CD4-positive, alpha-beta T cell treated with Interleukin-15 for 4 hours (primary cell): ENCODE results near the gene EHMT1.

Experiments
- DNase-seq: peaks from one replicate; pipeline ENCODE4 v3.0.0-alpha.2; 2020; ENCODE audit warnings: low spot score

The EHMT1 gene

GRCh38 chr9:137787786-137788505, 169.1 kb downstream of the EHMT1 start:
- DNase-seq, result no peak

DNA sequence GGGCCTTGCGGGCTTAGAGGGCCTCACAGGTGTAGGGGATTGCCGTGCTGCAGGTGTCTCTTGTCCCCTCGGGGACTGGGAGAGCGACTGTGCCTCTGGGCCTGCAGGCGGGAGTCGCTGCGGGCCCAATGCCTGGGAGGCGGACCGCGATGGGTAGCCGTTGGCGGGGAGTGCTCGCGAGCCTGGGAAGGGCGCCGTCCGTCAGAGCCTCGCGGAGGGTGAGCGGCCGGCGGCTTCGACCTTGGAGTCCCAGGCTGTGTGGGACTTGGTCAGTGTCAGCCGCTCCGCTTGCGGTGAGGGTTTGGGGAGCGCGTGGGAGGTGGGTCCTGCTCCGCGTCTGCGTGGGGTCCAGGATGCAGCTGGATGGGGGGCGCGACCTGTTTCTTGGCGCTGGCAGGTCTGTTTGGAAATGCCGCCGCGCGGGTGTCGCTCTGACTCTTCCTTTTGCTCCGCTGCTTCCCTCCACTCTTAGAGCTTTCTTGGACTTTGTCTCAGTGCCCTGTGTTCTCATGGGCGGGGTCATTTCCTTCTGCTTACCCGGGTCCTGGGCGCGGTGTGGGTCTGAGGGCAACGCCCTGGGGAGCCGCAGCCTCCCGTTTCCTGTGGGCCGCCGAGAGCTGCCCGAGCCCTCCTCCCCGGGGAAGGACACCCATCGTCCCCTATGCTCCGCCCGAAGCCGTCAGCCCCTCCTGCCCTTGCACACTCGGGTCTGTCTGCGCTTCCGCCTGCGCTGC, 169.9 kb downstream of the EHMT1 start:
- DNase-seq, result no peak

GRCh38 chr9:137789295-137789895, 170.6 kb downstream of the EHMT1 start:
- DNase-seq, result no peak

DNA sequence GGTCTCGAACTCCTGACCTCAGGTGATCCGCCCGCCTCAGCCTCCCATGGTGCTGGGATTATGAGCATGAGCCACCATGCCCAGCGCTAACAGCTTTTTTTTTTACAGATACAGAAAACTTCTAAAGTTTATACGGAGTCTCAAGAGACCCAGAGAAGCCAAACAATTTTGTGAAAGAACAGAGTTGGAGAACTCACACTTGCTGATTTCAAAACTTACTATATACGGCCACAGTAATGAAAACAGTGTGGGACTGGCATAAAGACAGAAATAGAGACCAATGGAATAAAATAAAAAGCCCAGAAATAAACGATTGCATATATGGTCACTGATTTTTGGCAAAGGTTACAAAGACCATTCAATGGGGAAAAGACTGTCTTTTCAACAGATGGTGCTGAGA, 173.1 kb downstream of the EHMT1 start:
- no peak for DNase-seq

- no peak for DNase-seq
Observed at GRCh38 chr9:137793196-137793841, 174.5 kb downstream of the EHMT1 start.

DNA sequence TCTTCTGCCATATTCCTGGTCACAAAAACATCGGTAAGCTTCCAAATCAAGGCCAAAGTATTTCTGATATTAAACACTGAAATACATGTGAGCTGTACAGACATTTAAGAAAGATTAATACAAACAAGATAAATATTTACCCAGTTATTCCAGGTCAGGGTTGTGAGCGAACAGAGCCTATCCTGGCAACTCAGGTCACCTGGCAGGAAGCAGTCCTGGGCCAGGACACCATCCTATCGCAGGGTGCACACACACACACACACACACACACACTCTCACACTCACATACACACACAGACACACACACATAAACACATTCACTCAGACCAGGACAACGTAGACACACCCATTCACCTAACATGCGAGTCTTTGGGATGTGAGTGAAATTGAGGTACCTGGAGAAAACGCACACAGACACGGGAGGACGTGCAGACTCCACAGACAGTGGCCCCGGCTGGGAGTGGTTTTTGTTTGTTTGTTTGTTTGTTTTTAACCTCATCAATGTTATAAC, 176.4 kb downstream of the EHMT1 start:
- DNase-seq, result no peak

DNA sequence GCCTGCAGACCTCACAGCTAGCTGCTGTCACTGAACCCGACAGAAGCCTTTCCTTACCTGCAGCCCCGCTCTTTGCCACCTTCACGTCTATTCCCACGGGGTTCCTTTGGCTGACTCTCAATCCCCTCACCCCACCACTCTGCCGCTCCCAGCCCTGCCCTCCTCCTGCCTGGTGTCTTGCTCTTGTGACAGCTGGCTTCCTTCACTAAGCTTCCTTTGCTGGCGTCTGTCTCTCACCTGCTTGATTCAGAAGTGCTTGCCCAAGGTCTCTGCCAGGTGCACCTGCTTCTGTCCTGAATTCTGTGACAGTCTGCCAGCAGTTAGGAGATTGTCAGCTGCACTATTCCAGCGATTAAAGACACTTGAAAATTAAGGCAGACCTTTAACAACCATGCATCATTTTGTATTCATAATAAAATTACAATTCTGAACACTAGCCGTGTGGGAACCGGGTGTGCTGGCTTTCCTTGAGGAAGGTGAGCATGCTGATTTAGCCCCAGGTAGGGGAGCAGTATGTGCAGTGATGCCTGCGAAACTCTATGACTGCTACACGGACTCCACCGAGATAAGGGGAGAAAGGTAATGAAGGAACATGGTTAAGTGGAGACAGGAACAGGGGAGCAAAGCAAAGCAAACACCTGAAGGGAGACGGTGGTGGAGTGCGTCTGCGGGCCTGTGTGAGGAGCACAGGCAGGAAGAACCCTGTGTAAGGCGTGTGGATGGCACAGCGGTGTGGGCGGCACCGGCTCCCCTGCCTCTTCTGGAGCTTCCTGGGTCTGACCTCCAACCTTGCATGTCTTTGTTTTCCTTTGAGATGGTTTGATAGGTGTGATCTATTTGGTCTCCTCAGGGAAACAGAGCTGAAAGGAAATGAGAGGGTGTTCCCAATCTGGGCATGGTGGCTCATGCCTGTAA, 178.7 kb downstream of the EHMT1 start:
- DNase-seq, result no peak

DNA sequence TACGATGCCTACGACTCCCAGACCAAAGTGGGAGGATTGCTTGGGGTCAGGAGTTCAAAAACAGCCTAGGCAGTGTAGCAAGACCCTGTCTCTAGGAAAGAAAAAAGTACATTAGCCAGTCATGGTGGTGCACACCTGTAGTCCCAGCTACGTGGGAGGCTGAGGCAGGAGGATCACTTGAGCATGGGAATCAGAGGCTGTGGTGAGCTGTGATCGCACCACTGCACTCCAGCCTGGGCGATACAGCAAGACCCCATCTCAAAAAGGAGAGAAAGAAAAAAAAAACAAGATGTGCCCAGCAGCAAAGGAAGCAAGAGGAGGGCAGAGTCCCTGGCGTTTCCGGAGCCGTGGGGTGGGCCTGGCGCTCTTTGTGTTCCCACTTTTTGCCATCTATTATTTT, 179.3 kb downstream of the EHMT1 start:
- DNase-seq, result no peak

DNA sequence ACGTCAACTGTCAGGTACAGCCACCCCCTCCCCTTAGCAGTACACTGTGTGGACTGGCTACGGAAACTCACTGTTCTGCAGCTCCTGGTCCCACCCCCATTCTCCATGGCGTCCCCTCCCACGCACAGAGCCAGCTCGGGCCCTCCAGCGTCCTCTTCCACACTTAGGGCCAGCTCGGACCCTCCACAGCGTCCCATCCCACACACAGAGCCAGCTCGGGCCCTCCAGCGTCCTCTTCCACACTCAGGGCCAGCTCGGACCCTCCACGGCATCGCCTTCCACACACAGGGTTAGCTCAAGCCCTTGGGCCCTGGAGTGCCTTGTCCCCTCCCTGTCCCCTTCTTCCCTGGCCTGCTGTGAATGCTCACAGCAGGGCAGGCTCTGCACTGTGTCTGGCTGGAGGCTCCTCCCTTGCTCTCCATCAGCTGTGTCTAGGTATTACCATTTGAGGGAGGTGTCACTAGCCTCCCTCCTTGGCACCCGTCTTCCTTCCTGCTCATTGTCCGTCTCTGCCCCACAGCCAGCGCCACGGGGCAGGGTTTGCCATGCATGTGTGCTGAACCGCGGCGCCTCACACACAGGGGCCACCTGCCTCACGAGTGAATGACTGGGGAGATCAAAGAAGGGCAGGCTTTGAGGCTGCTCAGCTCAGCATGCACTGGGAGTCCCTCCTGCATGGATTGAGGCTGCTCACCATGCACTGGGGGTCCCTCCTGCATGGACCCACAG, 180.3 kb downstream of the EHMT1 start:
- no peak for DNase-seq

DNA sequence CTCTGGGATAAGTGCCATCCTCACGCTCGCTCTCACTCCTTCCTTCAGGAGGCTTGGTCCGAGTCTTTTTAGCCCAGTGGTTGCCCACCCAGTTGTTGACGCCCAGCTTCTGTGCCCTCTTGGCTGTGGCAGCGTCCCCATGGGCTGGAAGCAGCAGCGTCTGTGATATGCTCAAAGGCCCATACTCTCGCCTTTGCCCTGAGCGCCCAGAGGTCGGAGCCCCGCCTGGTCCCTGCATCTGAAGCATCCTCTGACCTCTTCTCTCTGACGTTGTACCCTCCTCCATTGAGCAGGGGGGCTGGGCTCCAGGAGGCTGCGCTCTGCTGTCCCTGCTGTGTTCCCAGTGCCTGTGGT, 180.8 kb downstream of the EHMT1 start:
- DNase-seq, result no peak

DNA sequence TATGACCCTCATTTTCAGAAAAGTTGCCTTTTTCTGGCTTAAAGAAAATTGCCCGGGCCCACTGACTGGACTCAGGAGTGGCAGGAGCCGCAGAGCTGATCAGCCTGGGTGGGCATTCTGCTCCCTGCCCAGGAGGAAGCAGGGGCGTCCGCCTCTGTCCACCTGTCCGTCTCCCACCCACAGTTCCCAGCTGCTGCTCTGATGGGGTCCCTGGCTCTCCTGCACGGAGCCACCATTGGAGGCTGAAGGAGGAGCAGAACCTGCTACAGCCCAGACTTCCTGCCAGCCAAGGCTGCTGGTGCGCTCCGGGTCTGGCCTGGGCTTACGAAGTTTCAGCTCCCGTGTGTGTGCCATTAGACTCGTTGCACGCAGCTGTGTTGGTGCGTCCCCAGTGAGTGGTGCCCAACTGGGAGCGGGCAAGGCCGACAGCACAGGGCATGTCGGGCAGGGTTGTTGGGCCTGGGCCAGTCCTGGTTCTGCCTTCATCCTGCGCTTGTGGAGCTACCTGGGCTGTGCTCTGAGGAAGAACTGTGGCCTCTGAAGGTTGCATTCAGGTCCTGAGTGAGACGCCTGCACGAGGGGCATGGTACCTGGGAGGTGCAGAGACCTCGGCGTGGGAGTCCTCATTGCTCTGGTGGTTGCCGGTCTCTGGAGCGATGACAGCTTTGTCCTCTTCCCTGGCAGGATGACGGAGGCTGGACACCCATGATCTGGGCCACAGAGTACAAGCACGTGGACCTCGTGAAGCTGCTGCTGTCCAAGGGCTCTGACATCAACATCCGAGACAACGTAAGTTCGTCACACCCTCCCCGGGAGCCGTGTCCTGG, 181.6 kb downstream of the EHMT1 start:
- DNase-seq, result no peak

DNA sequence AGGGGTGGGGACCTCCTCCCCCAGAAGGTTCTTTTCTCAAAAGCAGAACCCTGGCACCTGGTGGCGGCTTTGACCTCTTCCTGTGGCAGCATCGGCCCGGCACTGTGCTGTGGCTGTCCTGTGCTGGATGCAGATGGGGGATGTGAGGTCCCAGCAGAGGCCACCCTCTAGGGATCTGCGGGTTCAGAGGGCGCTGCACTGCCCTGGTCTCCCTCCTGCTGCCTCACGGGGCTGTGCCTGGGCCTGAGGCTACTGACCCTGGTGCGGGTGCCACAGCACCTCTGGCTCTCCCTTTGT, 182.2 kb downstream of the EHMT1 start:
- no peak for DNase-seq

GRCh38 chr9:137802021-137802420, 183.2 kb downstream of the EHMT1 start:
- DNase-seq, result no peak

- DNase-seq, result no peak
Observed at GRCh38 chr9:137802521-137803243, 183.9 kb downstream of the EHMT1 start.

DNA sequence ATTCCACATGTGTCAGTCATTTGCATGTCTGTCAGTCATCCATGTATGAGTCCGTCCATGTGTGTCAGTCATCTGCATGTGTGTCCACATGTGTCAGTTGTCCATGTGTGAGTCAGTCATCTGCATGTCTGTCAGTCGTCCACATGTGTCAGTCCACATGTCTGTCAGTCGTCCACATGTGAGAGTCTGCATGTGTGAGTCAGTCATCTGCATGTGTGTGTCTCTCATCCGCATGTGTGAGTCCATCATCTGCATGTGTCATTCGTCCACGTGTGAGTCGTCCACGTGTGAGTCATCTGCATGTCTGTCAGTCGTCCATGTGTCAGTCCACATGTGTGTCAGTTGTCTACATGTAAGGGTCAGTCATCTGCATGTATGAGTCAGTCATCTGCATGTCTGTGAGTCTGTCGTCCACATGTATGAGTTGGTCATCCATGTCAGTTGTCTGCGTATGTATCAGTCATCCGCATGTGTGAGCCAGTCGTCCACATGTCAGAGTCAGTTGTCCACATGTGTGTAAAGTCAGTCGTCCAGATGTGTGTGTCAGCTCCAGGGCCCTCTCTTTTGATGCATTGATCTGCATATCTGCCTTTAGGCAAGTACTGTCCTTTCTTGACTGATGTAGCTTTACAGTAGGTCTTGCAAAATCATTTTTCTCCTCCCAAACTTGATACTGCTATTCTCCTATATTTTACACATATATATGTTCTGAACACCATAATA, 186.3 kb downstream of the EHMT1 start:
- peak; percentile 5 for DNase-seq

DNA sequence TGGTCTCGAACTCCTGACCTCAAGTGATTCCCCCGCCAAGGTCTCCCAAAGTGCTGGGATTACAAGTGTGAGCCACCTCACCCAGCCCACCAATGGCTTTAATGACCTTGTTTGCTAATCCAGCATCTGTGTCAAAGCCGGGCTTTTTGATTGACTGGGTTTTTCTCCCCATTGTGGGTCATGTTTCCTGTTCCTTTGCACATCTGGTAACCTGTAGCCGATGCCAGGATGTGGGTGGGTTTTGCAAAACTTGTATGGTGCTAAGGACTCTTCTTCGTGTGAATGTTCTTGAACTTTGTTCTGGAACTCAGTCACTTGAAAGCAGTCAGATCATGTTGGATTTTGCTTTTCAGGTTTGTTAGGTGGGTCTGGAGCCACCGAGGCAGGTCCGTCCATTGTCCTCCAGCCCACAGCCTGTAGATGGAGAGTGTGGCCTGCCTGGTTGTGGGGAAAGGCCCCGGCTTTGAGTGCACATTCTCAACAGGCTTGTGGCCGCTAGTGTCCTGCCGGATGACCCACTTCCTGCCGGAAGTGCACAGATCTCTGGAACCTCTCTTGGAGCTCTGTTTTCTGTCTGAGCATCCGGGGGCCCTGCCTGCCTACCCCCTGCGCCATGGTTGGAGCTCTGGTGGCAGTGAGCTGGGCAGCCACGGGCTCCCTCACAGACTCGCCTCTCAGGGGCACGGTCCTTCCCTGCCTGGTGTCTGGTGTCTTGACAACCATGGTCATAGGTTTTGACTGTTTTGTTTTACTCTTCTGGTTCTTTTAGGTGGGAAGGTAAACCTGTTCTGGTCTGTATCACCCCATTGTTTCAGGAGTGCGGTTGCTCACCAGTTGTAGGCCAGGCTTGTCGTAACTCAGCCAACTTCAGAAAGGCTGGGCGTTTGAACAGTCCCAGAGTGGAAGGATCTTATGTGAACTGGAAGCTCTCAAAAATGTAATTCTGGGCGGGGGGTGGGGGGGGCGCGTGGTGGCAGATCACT, 189.2 kb downstream of the EHMT1 start:
- DNase-seq, result no peak

DNA sequence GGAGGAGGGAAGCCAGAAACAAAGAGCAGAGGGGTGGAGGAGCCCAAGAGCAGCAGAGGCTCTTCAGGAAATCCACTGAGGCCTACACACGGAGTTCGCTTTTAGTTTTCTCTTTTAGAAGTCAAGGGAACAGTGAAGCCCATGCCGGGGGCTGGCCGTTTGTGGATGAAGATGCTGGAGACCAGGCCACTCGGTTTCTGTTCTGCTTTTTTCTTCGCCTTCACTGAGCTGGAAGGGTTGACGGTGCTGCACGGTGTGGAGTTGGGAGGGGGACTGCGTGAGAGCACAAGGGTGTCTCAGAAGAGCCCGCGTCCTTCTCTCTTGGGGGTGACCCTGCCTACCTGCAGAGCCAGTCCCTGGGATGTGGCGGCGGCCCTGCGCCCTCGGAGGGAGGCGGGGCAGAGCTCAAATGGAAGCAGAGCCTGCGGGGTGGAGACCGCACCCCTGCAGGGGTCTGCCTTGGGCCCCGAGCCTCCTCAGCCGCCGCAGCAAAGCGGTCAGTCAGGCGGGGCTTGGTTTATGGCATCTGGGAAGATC, 190.3 kb downstream of the EHMT1 start:
- DNase-seq, result no peak
